GM20000 (cell line): ENCODE measurements around the gene CDK11A.
"Not testable (repeated sequence)": the region's sequence is repeated elsewhere in the genome, so short reads cannot be mapped to it uniquely, and the experiment has no call there.

ENCODE experiments used
- DNase-seq: peaks from one replicate; pipeline ENCODE4 v3.0.0; 2012; ENCODE audit warnings: low spot score
- TF ChIP-seq, protein P1 (sequence below): IDR thresholded peaks from 2 replicates; pipeline ENCODE4 v1.5.1; 2012; ENCODE audit warnings: mild to moderate bottlenecking, control low read depth; ENCODE audit errors: extremely low read depth, missing control alignments

Gene CDK11A

GRCh38 chr1:1703796-1704195, 20.4 kb downstream of the CDK11A start:
- TF ChIP-seq, protein P1, sequence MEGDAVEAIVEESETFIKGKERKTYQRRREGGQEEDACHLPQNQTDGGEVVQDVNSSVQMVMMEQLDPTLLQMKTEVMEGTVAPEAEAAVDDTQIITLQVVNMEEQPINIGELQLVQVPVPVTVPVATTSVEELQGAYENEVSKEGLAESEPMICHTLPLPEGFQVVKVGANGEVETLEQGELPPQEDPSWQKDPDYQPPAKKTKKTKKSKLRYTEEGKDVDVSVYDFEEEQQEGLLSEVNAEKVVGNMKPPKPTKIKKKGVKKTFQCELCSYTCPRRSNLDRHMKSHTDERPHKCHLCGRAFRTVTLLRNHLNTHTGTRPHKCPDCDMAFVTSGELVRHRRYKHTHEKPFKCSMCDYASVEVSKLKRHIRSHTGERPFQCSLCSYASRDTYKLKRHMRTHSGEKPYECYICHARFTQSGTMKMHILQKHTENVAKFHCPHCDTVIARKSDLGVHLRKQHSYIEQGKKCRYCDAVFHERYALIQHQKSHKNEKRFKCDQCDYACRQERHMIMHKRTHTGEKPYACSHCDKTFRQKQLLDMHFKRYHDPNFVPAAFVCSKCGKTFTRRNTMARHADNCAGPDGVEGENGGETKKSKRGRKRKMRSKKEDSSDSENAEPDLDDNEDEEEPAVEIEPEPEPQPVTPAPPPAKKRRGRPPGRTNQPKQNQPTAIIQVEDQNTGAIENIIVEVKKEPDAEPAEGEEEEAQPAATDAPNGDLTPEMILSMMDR, result no peak

GRCh38 chr1:1702506-1702905, 21.7 kb downstream of the CDK11A start:
- not testable (repeated sequence) for DNase-seq

More at GRCh38 chr1:1703796-1704195, 20.4 kb downstream of the CDK11A start:
- DNase-seq, result peak; percentile 6

- not testable (repeated sequence) for DNase-seq
Measured at GRCh38 chr1:1700557-1700956, 23.6 kb downstream of the CDK11A start.

DNA sequence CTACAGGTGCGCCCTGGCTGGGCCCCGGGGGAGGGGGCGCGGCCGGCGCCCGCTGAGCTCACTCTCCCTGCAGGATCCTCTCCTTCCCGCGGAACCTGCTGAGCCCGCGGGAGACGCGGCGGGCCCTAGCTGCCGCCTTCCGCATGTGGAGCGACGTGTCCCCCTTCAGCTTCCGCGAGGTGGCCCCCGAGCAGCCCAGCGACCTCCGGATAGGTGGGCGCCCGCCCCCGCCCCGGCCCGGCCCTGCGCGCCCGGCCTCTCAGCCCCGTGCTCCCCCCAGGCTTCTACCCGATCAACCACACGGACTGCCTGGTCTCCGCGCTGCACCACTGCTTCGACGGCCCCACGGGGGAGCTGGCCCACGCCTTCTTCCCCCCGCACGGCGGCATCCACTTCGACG, 24.1 kb downstream of the CDK11A start:
- DNase-seq, result not testable (repeated sequence)

GRCh38 chr1:1699061-1699460, 25.1 kb downstream of the CDK11A start:
- not testable (repeated sequence) for DNase-seq

DNA sequence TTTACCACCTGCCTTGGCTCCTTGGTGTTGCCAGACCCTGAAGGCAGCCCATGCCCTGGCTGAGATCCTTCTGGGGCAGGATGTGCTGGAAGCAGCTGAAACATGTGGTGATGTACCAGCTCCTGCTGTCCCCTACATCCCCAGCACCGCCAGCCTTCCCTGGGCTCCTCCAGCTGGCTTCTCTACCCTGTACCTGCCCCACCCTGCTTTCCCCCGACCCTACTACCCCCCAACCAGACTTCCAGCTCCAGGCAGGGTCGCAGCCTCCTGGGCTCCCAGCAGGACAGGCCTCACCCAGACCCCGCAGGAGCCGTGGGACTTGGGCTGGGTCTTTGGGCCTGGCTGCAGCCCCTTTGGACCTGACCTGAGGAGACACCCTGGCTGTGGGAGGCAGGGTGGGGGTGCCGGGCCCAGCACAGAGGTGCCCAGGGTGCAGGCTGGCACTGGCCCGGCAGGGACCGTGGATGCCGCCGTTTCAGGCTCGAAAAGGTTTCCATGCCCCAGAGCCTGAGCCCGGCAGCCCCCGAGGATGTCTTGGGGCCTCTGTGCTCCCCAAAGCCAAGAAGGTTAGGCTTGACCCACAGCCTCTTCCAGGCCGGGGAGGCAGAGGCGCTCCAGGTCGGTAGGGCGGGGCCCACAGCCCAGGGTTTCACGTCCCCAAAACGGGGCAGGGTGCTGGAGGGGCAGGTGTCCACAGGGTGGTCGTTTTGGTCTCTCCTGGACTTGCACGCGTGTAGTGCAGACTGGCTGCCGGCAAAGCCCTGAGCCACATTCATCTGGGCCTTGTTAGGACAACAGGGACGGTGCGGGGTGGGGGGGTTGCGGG, 26.6 kb downstream of the CDK11A start:
- not testable (repeated sequence) for DNase-seq

GRCh38 chr1:1696431-1697357, 27.5 kb downstream of the CDK11A start:
- not testable (repeated sequence) for DNase-seq

DNA sequence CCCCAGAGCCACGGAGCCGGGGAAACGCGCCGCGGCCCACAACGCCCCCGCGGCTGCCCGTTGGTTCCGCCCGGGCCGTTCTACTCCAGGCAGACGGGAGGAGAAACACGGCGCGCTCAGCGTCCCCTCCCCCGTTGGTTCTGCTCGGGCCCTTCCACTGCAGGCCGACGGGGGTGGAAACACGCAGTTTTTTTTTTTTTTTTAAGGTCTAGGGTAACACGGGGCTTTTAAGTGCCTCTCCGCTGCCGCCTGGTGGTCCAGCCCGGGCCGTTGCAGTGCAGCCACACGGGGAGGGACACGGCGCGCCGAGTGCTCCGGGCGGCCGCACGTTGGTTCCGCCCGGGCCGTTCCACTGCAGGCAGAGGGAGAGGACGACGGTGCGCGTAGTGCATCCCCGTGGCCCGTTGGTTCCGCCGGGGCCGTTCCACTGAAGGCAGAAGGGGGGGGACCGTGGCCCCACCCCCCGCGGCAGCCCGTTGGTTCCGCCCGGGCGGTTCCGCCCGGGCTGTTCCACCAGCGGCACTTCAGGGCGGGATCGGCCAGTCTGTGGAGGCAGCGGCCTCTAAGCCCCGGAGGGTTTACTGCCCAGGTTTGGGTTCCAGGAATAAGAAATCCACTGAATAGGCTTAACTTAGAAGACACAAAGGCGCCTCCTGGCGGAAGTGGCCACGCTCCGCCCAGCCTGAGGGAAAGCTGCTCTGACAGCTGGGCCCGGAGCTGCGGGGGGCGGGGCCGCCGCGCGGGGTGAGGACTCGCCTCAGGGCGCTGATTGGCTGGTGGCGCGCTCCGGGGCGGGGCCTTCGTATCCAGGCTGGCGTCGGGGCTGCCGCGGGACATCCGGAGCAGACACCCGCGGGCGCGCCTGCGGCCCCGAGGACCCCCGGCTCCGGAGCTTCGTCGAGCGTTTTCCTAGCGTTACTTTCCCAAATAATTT, 31.2 kb downstream of the CDK11A start, which contains the start of gene SLC35E2B:
Gene SLC35E2B, minus strand, starts transcription at position 82 of the 934 bp plus-strand sequence. CDS start 16,096 bp downstream, outside the sequence.
- DNase-seq, result peak; percentile 85

GRCh38 chr1:1692324-1692713, 31.8 kb downstream of the CDK11A start:
- DNase-seq, result not testable (repeated sequence)

- DNase-seq, result not testable (repeated sequence)
Measured at GRCh38 chr1:1691443-1691842, 32.7 kb downstream of the CDK11A start.

DNA sequence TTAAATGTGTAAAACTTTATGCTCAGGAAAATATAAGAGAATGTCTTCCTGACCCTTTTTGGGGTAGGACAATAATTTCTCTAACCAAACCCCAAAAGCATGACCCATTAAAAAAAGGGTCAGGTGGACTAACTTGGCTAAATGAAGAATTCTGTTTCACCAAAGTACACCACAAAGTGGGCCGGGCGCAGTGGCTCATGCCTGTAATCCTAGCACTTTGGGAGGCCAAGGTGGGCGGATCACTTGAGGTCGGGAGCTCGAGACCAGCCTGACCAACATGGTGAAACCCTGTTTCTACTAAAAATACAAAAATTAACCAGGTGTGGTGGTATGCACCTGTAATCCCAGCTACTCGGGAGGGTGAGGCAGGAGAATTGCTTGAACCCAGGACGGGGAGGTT, 34.6 kb downstream of the CDK11A start:
- DNase-seq, result not testable (repeated sequence)

GRCh38 chr1:1687846-1688245, 36.3 kb downstream of the CDK11A start:
- DNase-seq, result no peak

More at GRCh38 chr1:1687846-1688245, 36.3 kb downstream of the CDK11A start:
- TF ChIP-seq, protein P1, result no peak
